Measurements from ENCODE around the gene EEF2K. TPM values are rescaled to one million over a fixed set of nuclear protein-coding genes. Genes with fewer than 3 reads are reported as not detected.
"Not testable (repeated sequence)": the region's sequence is repeated elsewhere in the genome, so short reads cannot be mapped to it uniquely, and the experiment has no call there.

EEF2K gene
- total and polyA plus RNA-seq, 4 donors = 5.6 to 40.8 (median 17.4) TPM

DNA sequence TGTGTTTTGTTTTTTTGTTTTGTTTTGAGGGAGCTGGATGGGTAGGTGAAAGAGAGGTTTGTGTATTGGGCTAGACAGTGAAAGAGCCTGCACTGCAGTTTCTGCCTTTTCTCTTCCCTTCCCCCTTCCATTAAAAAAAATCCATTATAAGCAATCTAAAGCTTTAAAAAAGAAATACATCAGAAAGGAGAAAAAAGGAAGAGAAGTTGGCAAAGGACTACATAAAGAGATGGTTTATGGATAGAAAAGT is 10.7 kb upstream of the EEF2K start:
- Histone ChIP-seq H3K36me3 (ENCODE audit: control insufficient read depth in 4 of 4, insufficient read depth in 4 of 4, low read length in 4 of 4) (no peaks in the 10 kb centered on the region), H3K4me3 (no peak overlapping the region), H3K4me1 (ENCODE audit: control insufficient read depth in 5 of 5, insufficient read depth in 5 of 5, low read length in 5 of 5) (peaks cover 0 to 13% (median 3%) of the 10 kb centered on the region in 5 donors), H3K27me3 (ENCODE audit: control insufficient read depth in 3 of 3, insufficient read depth in 3 of 3, low read length in 2 of 3) (no peaks in the 10 kb centered on the region), H3K9me3 (ENCODE audit: control insufficient read depth in 4 of 4, insufficient read depth in 3 of 4, low read length in 3 of 4) (no peaks in the 10 kb centered on the region), H3K9ac (ENCODE audit: insufficient read depth in 1 of 2, low read length in 2 of 2) (no peak overlapping the region), H3K27ac (ENCODE audit: low read depth in 1 of 2, low read length in 1 of 2) (peak overlapping the region in 1 of 2 donors; percentile 81)
- TF ChIP-seq, protein P1, sequence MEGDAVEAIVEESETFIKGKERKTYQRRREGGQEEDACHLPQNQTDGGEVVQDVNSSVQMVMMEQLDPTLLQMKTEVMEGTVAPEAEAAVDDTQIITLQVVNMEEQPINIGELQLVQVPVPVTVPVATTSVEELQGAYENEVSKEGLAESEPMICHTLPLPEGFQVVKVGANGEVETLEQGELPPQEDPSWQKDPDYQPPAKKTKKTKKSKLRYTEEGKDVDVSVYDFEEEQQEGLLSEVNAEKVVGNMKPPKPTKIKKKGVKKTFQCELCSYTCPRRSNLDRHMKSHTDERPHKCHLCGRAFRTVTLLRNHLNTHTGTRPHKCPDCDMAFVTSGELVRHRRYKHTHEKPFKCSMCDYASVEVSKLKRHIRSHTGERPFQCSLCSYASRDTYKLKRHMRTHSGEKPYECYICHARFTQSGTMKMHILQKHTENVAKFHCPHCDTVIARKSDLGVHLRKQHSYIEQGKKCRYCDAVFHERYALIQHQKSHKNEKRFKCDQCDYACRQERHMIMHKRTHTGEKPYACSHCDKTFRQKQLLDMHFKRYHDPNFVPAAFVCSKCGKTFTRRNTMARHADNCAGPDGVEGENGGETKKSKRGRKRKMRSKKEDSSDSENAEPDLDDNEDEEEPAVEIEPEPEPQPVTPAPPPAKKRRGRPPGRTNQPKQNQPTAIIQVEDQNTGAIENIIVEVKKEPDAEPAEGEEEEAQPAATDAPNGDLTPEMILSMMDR (IDR thresholded peaks at IDR 0.05; ENCODE audit: control extremely low read depth, extremely low read depth) = no peak
- ATAC-seq (ENCODE audit: insufficient read depth, low FRiP score) (no peak), DNase-seq (no peak)

- TF ChIP-seq, protein P1 (IDR thresholded peaks at IDR 0.05; ENCODE audit: control extremely low read depth, extremely low read depth) = peak; percentile 68
- Histone ChIP-seq H3K4me3 (peak overlapping the region; percentile 37), H3K27me3 (ENCODE audit: control insufficient read depth in 3 of 3, insufficient read depth in 3 of 3, low read length in 2 of 3) (no peaks in the 10 kb centered on the region), H3K27ac (ENCODE audit: low read depth in 1 of 2, low read length in 1 of 2) (peak overlapping the region; percentile 24 to 81), H3K9ac (ENCODE audit: insufficient read depth in 1 of 2, low read length in 2 of 2) (peak overlapping the region; percentile 13 to 94), H3K4me1 (ENCODE audit: control insufficient read depth in 5 of 5, insufficient read depth in 5 of 5, low read length in 5 of 5) (peaks cover 0 to 13% (median 3%) of the 10 kb centered on the region in 5 donors), H3K36me3 (ENCODE audit: control insufficient read depth in 4 of 4, insufficient read depth in 4 of 4, low read length in 4 of 4) (no peaks in the 10 kb centered on the region), H3K9me3 (ENCODE audit: control insufficient read depth in 4 of 4, insufficient read depth in 3 of 4, low read length in 3 of 4) (no peaks in the 10 kb centered on the region)
- ATAC-seq (ENCODE audit: insufficient read depth, low FRiP score) (peak; percentile 27), DNase-seq (peak; percentile 97)
- 3% methylated on average over 39 of the region's 39 CpGs for WGBS, 2 donors
Measured at GRCh38 chr16:22195695-22196558, 10.2 kb upstream of the EEF2K start.

DNA sequence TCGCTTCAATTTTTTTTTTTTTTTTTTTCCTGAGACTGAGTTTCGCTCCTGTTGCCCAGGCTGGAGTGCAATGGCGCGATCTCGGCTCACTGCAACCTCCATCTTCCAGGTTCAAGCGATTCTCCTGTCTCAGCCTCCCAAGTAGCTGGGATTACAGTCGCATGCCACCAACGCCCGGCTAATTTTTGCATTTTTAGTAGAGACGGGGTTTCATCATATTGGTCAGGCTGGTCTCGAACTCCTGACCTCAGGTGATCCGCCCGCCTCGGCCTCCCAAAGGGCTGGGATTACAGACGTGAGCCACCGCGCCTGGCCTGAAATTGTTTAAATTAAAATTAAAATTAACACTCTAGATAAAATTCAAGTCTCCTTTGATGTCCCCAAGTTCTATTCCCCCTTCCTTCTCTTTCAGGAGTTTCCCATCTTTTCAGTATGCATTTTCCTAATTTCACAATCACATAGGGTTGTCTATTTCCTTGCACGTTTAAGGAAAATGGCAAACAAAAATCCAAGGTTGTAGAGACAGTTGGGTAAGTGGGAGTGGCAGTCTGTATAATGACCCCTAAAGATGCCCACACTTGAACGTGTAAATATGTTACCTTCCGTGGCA is 9.4 kb upstream of the EEF2K start:
- H3K9ac ChIP-seq (ENCODE audit: insufficient read depth in 1 of 2, low read length in 2 of 2); H3K4me3 ChIP-seq; H3K27me3 ChIP-seq (ENCODE audit: control insufficient read depth in 3 of 3, insufficient read depth in 3 of 3, low read length in 2 of 3); ATAC-seq (ENCODE audit: insufficient read depth, low FRiP score); H3K36me3 ChIP-seq (ENCODE audit: control insufficient read depth in 4 of 4, insufficient read depth in 4 of 4, low read length in 4 of 4); H3K27ac ChIP-seq (ENCODE audit: low read depth in 1 of 2, low read length in 1 of 2); H3K9me3 ChIP-seq (ENCODE audit: control insufficient read depth in 4 of 4, insufficient read depth in 3 of 4, low read length in 3 of 4); DNase-seq: not testable (repeated sequence)
- H3K4me1 ChIP-seq (ENCODE audit: control insufficient read depth in 5 of 5, insufficient read depth in 5 of 5, low read length in 5 of 5) = peaks cover 0 to 12% (median 2%) of the 10 kb centered on the region in 5 donors
- WGBS, 2 donors = 37% methylated on average over 20 of the region's 20 CpGs

GRCh38 chr16:22198547-22199293 is 7.4 kb upstream of the EEF2K start:
- Histone ChIP-seq H3K9ac (ENCODE audit: insufficient read depth in 1 of 2, low read length in 2 of 2) (no peak overlapping the region), H3K36me3 (ENCODE audit: control insufficient read depth in 4 of 4, insufficient read depth in 4 of 4, low read length in 4 of 4) (no peaks in the 10 kb centered on the region), H3K27me3 (ENCODE audit: control insufficient read depth in 3 of 3, insufficient read depth in 3 of 3, low read length in 2 of 3) (no peaks in the 10 kb centered on the region), H3K4me3 (no peak overlapping the region), H3K4me1 (ENCODE audit: control insufficient read depth in 5 of 5, insufficient read depth in 5 of 5, low read length in 5 of 5) (peaks cover 0 to 4% (median 0%) of the 10 kb centered on the region in 5 donors), H3K27ac (ENCODE audit: low read depth in 1 of 2, low read length in 1 of 2) (peak overlapping the region in 1 of 2 donors; percentile 57), H3K9me3 (ENCODE audit: control insufficient read depth in 4 of 4, insufficient read depth in 3 of 4, low read length in 3 of 4) (no peaks in the 10 kb centered on the region)
- DNase-seq = no peak
- WGBS, 2 donors = 74% methylated on average over 7 of the region's 7 CpGs
- ATAC-seq (ENCODE audit: insufficient read depth, low FRiP score) = no peak
- TF ChIP-seq, protein P1 (IDR thresholded peaks at IDR 0.05; ENCODE audit: control extremely low read depth, extremely low read depth) = no peak
